ENCODE data around the gene CCN2. TPM values are rescaled to one million over a fixed set of nuclear protein-coding genes. Genes with fewer than 3 reads are reported as not detected.
"Not testable (repeated sequence)": the region's sequence is repeated elsewhere in the genome, so short reads cannot be mapped to it uniquely, and the experiment has no call there.

Gene CCN2
- total RNA-seq, 1 donor from 2014 or later: 6.7 TPM

DNA sequence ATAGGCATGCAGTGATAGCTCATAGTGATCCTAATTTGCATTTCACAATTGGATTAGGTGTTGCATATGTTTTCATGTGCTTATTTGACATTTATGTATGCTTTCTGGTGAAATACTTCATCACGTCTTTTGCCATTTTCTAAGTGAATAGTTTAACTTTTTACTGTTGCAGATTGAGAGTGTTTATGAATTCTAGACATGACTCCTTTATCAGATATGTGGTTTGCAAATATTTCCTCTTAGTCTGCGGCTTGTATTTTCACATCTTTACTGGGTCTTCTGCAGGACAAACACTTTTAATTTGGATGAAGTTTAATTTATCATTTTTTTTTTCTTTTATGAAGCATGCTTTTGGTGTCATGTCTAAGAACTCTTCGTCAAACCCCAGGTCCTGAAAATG, 39.2 kb downstream of the CCN2 start:
- DNase-seq (ENCODE audit: low spot score): no peak
- no peak for ATAC-seq

DNA sequence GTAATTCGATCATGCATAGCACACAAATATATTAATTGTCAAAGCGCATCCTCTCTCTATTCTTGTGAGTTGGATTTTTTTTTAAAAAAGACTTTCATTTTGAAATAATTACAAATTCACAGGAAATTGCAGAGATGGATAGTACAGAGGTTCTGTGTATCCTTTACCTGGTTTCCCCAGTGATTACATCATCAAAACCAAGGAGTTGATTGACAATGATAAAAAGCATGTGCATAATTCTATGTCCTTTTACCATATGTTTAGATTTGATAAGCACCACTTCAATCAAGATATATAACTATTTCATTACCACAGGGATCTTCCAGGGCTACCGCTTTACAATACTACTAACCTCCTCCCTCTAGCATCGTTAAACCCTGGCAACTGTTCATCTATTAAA, 40.2 kb downstream of the CCN2 start:
- DNase-seq (ENCODE audit: low spot score) (no peak), ATAC-seq (no peak)

DNA sequence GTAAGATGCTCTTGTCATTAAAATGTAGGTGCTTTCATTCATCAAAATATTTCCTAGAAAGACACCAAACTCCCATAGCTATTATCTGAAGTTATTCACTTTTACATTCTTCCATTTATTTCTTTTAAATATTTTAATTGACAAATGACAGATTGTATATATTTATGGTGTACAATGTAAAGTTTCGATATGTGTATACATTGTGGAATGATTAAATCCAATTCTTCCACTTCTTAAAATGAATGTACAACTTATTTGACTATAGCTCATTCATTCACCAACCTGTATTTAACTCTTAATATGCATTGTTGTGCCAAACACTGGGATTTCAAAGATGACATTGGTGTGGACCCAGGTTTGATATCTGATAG, 41.0 kb downstream of the CCN2 start:
- DNase-seq (ENCODE audit: low spot score) (no peak), ATAC-seq (no peak)

DNA sequence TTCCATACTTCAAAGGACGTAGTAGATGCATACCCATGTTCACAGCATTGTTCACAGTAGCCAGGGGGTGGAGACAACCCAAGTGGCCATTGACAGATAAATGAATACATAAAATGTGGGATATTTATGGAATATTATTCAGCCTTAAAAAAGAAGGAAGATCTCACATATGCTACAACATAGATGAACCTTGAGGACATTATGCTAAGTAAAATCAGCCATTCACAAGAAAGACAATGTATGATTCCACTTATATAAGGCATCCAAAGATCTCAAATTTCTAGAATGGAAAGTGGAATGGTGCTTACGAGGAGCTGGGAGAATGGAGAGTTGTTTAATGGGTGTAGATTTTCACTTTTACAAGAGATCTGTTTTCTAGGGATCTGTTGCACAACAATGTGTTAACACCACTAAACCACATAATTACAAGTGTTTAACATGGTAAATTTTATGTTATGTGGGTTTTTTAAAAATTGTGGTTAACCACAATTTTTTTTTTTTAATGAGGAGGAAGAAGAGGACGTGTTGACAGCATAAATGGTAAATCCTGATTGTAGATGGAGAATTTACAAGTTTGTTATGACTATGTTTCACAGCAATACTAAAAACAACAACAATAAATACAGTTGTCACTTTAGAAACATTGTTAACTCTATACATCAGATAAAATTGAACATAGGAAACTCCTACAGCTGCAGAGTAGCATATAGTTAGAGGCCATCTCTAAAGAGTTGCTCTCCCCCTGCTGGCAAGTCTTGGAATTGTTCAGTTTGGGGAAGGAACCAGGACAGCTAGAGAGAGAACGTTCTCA, 41.6 kb downstream of the CCN2 start:
- ATAC-seq: peak; percentile 96
- DNase-seq (ENCODE audit: low spot score): peak; percentile 68

DNA sequence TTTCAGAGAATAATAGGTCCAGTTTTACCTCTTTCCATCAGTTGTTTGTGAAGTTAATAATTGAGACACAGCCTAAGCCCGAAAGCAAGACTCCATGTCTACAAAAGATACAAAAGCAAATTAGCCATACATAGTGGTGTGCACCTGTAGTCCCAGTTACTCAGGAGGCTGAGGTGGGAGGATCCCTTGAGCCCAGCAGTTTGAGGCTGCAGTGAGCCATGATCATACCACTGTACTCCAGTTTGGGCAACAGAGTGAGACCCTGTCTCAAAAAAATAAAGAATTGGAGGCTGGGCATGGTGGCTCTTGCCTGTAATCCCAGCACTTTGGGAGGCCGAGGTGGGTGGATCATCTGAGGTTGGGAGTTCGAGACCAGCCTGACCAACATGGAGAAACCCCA, 42.4 kb downstream of the CCN2 start:
- not testable (repeated sequence) for DNase-seq (ENCODE audit: low spot score); ATAC-seq

DNA sequence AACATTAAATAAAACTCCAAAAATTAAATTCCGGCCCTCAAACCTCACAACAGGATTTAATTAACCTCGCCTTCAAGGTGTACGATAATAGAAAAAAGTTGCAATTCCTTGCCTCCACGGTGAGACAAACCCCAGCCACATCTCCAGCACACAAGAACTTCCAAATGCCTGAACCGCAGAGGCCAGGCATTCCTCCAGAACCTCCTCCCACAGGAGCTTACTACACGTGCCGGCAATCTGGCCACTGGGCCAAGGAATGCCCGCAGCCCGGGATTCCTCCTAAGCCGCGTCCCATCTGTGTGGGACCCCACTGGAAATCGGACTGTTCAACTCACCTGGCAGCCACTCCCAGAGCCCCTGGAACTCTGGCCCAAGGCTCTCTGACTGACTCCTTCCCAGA, 47.4 kb downstream of the CCN2 start:
- ATAC-seq; DNase-seq (ENCODE audit: low spot score): not testable (repeated sequence)

DNA sequence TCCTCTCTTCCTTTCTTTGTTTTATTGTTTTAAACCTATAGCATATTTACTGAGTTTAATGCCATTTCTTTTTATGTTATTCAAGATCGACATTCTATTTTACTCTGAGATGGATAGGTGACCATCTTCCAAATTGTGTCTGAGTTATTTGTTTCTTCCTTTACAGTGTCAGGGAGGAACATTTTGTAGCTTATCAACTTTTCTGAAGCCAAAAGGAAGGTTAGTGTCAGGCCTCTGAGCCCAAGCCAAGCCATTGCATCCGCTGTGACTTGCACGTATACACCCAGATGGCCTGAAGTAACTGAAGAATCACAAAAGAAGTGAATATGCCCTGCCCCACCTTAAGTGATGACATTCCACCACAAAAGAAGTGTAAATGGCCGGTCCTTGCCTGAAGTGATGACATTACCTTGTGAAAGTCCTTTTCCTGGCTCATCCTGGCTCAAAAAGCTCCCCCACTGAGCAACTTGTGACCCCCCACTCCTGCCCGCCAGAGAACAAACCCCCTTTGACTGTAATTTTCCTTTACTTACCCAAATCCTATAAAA, 49.8 kb downstream of the CCN2 start:
- not testable (repeated sequence) for DNase-seq (ENCODE audit: low spot score); ATAC-seq

DNA sequence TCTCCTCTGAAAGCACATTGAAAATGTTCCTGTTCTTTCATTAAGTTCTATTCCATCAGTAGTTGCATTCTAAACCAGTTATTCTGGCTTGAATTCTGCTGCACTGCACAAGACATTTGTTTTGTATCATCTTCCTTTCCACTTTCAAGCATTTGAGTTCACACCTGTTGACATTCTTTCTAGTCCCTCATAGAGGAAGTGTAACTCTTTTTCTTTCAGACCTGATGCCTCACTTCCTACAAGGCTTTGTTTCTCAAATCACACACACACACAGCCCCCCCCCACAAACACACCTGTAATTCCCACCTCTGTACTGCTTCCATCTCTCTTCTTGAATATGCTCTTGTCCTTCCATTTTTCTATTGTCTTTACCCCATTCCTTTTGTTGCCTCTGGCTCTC, 50.9 kb downstream of the CCN2 start:
- DNase-seq (ENCODE audit: low spot score) (no peak), ATAC-seq (no peak)

DNA sequence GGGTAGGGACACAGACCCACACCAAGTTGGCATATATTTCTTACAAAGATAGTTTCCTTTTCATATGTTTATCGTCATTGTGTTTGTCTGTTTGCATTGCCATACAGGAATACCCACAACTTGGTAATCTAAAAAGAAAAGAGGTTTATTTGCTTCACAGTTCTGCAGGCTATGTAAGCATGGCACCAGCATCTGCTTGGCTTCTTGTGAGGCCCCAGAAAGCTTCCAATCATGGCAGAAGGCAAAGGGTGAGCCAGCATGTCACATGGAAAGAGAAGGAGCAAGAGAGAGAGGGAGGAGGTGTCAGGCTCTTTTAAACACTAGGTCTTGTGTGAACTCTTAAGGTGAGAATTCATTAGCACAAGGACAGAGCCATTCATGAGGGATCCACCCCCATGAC, 52.5 kb downstream of the CCN2 start:
- ATAC-seq: no peak
- DNase-seq (ENCODE audit: low spot score): no peak

Other genes with a start within 250 kb of the CCN2 start
- gene OR2A4, start 250.0 kb downstream of the CCN2 start, total RNA-seq: not detected
- gene CTAGE9, start 240.4 kb downstream of the CCN2 start, total RNA-seq: not detected
- gene ENPP1, start 143.4 kb downstream of the CCN2 start, total RNA-seq: 49.1 TPM